Measurements from ENCODE around the gene SLAMF9. TPM values are rescaled to one million over a fixed set of nuclear protein-coding genes. Genes with fewer than 3 reads are reported as not detected.

SLAMF9 gene
- total and polyA plus RNA-seq, 8 donors: not detected

DNA sequence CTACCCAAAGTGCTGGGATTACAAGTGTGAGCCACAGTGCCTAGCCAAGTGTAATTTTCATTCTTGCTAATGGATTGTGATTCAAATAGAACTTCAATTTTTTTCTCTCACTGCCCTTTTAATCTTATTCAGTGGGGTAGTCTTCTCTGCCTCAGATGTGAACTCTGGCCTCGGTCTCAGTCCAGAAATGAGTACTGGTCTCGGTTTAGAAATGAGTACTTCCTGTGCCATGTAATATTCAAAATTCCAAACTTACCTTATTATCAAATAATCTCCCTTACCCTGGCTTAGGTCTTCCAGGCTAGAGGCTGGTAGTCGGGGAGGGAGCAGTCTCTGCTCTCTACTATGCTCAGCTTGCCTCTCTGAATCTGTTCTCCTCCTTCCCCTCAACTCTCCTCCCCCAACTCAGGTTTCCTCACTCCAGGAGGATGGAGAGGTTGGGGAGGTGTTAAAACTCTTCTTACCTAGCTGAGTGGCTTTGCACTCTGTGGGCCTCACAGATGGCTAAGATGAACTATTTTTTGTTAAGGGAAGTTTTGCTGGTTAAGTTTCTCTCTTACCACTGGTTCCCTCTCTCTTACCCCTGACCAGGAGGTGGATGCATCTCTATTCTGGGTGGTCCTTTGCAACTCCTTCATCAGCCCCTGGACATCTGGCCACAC lies 4.8 kb upstream of the SLAMF9 start:
- H3K4me1 ChIP-seq: peaks cover 7 to 10% (median 7%) of the 10 kb centered on the region in 3 donors
- TF ChIP-seq, protein P1, sequence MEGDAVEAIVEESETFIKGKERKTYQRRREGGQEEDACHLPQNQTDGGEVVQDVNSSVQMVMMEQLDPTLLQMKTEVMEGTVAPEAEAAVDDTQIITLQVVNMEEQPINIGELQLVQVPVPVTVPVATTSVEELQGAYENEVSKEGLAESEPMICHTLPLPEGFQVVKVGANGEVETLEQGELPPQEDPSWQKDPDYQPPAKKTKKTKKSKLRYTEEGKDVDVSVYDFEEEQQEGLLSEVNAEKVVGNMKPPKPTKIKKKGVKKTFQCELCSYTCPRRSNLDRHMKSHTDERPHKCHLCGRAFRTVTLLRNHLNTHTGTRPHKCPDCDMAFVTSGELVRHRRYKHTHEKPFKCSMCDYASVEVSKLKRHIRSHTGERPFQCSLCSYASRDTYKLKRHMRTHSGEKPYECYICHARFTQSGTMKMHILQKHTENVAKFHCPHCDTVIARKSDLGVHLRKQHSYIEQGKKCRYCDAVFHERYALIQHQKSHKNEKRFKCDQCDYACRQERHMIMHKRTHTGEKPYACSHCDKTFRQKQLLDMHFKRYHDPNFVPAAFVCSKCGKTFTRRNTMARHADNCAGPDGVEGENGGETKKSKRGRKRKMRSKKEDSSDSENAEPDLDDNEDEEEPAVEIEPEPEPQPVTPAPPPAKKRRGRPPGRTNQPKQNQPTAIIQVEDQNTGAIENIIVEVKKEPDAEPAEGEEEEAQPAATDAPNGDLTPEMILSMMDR (IDR thresholded peaks at IDR 0.05): no peak
- no peaks in the 10 kb centered on the region for H3K9me3 ChIP-seq
- ATAC-seq (no peak), FAIRE-seq (no peak), DNase-seq (no peak)
- 71 to 79% methylated on average over 3 of the region's 3 CpGs for WGBS, 2 donors
- no peak overlapping the region for H3K4me3 ChIP-seq
- peak overlapping the region in 2 of 4 donors; percentile 0 to 16 for H3K27ac ChIP-seq
- H3K36me3 ChIP-seq: no peaks in the 10 kb centered on the region
- no peaks in the 10 kb centered on the region for H3K27me3 ChIP-seq
- intact Hi-C loops (cut with DNase I): no loop called here

DNA sequence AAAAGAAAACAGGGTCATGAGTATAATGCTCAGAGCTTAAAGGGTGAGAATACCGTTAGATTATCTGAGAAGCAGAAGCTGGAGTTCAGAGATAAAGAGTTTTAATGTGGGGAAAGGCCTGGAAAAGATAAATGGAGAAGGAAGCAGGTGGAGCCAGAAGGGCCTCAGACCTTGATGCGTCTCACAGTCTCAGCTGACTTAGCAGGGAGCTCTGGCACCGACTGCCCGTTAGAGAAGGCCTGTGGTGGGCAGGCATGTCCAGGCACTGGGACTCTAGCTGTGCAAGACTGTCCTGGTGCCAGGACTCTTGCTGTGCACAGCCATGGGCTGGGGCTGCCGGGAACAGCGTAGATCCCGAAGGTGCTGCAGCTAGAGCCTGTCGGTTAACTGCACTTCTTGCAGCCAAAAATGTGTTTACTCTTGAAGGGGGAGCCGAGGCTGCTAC lies 3.8 kb upstream of the SLAMF9 start:
- Histone ChIP-seq H3K27ac (peak overlapping the region in 2 of 4 donors; percentile 0 to 16), H3K36me3 (no peaks in the 10 kb centered on the region), H3K9me3 (no peaks in the 10 kb centered on the region), H3K27me3 (no peaks in the 10 kb centered on the region), H3K4me3 (no peak overlapping the region), H3K4me1 (peaks cover 7 to 10% (median 7%) of the 10 kb centered on the region in 3 donors)
- TF ChIP-seq, protein P1 (IDR thresholded peaks at IDR 0.05): no peak
- intact Hi-C loops (cut with DNase I): no loop called here
- DNase-seq: peak in 4 of 6 donors; percentile 42 to 71 (median 48)
- peak; percentile 69 to 95 (median 78) for ATAC-seq
- 5 to 9% methylated on average over 9 of the region's 9 CpGs for WGBS, 2 donors
- FAIRE-seq: no peak

DNA sequence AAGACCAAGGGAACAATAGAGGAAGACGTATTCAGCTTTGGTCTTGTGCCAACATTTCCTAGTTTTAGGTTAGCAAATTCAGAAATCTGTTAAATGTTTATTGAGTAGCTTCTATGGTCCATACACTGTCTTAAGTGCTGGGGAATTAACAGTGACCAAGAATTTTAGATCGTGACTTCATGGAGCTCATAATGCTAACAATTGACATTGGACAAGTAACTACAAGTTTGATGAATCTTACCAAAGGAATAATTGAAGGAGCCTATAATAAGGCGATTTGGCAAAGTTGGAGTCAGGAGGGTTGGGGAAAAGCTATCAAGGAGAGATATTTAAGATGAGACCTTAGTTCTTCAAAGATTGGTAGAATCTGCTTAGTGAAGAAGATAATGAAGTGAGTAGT lies 1.4 kb upstream of the SLAMF9 start:
- 86 to 87% methylated on average over 3 of the region's 3 CpGs for WGBS, 2 donors
- ATAC-seq: no peak
- H3K27ac ChIP-seq: no peak overlapping the region

DNA sequence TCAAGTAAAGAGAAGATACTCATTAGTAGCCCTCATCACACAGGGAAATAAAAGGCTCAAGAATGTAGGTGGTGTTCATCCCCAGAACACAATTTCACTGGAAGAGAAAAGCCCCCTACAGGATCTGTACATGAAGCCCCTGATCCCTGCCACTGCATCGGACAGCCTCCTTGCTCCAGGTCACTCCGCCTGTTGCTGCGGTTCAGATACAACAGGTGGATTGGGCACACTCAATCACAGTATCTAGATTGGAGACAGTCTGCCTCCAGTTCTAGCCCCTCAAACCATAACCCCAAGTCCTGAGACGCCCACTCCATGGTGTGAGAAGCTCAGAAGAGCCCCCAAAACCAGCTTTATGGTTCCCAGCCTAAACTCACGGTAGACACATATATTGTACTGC lies 1.1 kb downstream of the SLAMF9 start:
- no peak for FAIRE-seq
- intact Hi-C loops (cut with DNase I): no loop called here

More for the DNA sequence above, 1.4 kb upstream of the SLAMF9 start:
- Histone ChIP-seq H3K36me3 (no peaks in the 10 kb centered on the region), H3K9me3 (no peaks in the 10 kb centered on the region), H3K4me3 (no peak overlapping the region), H3K4me1 (peaks cover 7 to 10% (median 7%) of the 10 kb centered on the region in 3 donors), H3K27me3 (no peaks in the 10 kb centered on the region)
- intact Hi-C loops (cut with DNase I): no loop called here
- DNase-seq (no peak), FAIRE-seq (no peak)
- TF ChIP-seq, protein P1 (IDR thresholded peaks at IDR 0.05): no peak

More for the DNA sequence above, 1.1 kb downstream of the SLAMF9 start:
- ATAC-seq: no peak
- Histone ChIP-seq H3K27ac (no peak overlapping the region), H3K4me1 (peaks cover 5 to 9% (median 9%) of the 10 kb centered on the region in 3 donors), H3K9me3 (no peaks in the 10 kb centered on the region), H3K36me3 (no peaks in the 10 kb centered on the region), H3K27me3 (no peaks in the 10 kb centered on the region), H3K4me3 (no peak overlapping the region)
- WGBS, 2 donors: 80 to 87% methylated on average over 5 of the region's 5 CpGs
- no peak for DNase-seq
- TF ChIP-seq, protein P1 (IDR thresholded peaks at IDR 0.05): no peak

All from pancreas (tissue), 10 donors.